Effector CD4-positive, alpha-beta T cell (primary cell): ENCODE measurements around the gene PRDM5.
"Not testable (repeated sequence)": the region's sequence is repeated elsewhere in the genome, so short reads cannot be mapped to it uniquely, and the experiment has no call there.

ENCODE experiments used
- DNase-seq: peaks from one replicate; pipeline ENCODE4 v3.0.0-alpha.2; 2020

PRDM5 gene

DNA sequence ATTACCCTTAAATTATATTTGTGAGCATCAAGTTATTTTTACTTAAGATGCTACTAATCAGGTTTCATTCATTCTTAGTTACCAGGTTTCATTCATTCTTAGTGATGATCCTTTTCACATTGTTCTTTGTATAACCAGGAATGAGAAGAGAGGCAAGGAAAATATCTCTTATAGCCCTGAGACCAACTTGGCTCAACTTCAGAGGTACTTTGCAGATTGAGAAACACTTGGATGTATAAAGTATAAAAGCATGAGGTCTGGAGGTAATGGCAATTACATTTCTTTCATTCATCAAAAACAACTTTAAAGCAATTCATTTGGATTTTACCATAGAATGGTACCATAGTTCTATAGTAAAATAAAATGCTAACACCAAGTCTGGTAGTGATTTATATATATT is 231.0 kb downstream of the PRDM5 start:
- no peak for DNase-seq

DNA sequence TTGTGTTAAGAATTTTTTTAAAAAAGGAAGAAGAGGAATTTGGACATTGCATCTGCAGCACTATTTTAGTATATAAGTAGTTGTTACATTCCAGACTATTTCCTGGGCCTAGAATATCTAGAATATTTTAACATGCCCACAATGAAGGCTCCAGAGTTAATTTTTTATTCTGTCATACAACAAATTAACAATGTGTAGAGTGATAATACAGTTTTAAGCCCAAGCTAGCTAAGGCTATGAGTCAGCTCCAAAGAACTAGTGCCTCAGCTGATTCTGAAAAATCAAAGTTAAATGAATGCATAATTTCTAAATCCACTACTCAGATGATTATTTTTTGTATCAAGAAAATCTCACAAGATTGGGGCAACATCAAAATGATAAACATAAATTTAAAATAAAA is 231.4 kb downstream of the PRDM5 start:
- no peak for DNase-seq

DNA sequence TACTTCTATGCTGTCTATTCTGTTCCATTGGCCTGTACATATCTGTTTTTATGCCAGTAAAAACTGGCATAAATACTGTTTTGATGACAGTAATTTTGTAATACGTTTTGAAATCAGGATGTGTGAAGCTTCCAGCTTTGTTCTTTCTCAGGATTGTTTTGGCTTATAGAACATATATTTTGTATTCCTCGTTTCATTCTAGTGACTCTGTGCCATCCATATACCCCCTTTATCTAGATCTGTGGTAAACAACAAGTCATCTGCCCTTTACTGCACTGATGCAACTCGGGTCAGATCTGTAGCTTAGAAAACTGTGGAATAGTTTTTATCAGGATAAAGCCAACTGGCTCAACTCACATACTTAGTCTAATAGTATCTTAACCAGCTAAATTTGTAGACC is 233.7 kb downstream of the PRDM5 start:
- no peak for DNase-seq

DNA sequence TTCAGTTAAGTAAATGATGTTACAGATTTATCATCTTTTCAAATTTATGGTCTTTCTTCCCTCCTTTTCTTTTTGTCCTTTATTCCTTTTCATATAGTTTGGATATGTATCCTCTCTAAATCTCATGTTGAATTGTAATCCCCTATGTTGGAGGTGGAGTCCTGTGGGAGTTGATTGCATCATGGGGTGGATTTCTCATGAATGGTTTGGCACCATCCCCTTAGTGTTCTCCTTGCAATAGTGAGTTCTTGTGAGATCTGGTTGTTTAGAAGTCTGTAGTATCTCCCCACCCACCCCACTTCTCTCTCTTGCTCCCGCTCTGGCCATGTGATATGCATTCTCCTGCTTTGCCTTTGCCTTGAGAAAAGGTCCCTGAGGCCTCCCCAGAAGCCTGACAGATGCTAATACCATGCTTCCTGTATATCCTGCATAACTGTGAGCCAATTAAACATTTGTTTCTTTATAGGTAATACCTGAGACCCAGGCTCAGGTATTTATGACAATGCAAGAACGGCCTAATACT is 236.7 kb downstream of the PRDM5 start:
- DNase-seq = no peak

DNA sequence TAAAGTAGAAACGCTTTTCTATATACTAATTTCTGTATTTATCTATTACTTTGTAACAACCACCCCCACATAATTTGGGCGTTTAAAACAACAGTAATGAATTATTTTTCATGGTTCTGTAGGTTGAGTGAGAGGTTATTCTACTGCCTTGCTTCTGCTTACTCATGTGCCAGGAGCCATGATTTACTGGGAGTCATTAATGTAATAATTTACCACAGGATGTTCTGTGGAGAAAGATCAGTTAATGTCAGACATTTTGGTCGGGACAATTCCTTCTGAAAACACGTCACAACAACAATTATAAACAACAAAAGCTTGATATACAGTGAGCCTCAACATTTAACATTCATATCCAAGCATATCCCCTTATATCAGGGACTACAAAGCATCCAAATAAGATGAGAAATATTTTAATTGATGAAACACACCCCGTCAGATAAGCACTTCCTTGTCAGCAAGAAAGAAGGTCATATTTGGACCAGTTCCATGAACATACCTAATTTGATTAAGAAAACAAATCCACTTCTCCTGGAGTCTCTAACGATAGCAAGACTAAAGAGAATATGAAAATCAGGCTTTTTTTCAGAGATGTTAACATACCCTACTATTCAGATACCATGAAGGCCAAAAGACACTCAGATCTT is 238.5 kb downstream of the PRDM5 start:
- DNase-seq = no peak

- no peak for DNase-seq
These were observed 239.5 kb downstream of the PRDM5 start for GRCh38 chr4:120682981-120683380.

- no peak for DNase-seq
These were observed 241.8 kb downstream of the PRDM5 start for GRCh38 chr4:120680647-120681228.

DNA sequence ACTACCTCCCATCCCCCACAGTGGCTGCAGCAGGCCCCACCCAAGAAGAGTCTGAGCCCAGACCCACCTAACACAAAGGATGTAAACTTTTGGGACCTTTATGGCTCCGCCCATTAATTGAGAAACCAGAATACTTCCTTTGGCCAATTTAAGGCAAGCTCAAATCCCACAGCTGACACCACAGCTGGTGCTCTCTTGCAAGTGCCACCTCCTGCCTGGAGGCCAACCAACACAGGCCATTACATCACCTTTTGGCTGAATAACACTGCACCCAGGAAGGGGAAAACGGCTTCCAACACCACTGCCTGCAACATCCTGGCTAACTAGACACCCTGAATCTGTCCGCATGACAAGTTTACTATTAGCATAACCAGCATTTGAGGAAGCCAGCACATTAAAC is 248.8 kb downstream of the PRDM5 start:
- no peak for DNase-seq

GRCh38 chr4:120672558-120673147 is 249.9 kb downstream of the PRDM5 start:
- DNase-seq = no peak

DNA sequence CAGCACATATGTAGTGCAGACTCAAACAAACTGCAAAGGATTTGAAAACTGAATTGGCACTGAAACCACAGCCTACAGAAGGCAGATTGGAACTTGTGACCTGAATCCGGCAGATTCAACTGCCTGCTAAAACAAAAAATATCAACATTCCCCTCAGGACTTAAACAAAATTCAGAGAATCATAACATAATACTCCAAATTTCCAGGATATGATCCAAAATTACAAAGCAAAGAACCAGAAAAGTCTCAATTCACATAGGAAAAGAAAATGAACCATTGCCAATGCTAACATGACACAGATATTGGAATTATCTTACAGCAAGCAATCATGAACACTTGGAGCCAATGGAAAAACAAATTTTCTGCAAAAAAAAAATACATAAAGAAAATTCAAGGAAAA is 250.4 kb downstream of the PRDM5 start:
- DNase-seq = no peak

GRCh38 chr4:120671538-120671937 is 251.0 kb downstream of the PRDM5 start:
- no peak for DNase-seq

DNA sequence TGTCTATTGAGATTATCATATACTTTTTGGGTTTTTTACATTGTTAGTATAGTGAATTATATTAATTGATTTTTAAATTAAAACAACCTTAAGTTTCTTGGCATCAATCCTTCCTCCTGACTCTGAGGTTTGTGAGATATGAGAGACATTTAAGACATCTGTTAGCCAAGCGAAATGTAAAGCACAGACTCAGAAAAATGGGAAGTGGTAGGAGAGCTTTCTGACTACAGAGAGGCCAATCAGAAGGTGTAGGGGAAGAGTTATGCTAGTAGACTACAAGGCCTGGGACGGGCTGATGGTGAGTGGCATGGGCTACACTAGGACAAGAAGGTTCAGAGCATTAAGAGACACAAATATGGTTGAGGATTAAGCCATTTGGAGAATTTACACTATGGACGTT is 255.4 kb downstream of the PRDM5 start:
- no peak for DNase-seq

DNA sequence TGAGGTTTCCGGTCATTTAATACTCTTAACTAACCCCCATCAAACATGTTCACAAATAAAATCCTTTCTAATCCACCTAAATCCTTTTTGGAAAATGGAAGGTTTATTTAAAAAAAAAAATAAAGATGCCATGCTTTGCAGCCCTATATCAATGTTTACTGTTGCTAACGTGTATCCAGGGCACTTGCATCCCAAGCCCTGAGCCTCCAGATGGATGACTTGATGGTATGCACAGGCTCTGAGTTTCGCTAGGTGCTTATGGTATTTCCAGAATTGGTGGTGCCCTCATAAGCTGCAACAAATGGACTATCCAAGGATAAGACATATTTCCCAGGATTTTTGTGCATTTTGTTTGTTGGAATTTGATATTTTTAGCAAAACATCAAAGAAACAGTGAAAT is 257.7 kb downstream of the PRDM5 start:
- no peak for DNase-seq

DNA sequence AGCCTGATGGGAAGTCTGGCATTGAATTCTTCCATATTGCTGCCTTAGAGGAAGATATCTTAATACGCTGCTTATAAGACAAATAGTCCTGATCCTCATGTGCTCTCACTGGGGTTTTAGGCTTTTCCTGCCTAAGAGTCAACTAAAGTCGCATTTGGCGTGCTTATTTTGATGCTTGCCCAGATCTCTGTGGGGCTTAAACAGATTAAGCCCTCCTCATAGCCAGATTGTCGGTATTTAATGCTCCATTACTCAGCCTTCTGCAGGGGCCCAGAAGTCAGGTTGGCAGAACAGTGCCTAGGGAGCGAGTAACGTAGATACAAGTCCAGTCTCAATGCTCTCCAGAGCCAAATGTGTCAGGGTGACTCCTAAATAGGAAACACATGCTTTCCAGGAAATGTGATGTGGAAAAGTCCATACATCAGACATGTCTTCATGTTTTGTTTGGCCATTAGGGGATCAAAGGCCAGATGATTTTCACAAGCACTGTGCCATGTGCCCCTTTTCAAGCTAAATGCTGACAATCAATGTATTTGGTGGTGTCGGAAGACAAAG is 262.8 kb downstream of the PRDM5 start:
- DNase-seq = no peak

GRCh38 chr4:120658772-120659171 is 263.8 kb downstream of the PRDM5 start:
- no peak for DNase-seq

- no peak for DNase-seq
These were observed 268.5 kb downstream of the PRDM5 start for GRCh38 chr4:120653804-120654573.

GRCh38 chr4:120648336-120648735 is 274.2 kb downstream of the PRDM5 start:
- DNase-seq = not testable (repeated sequence)
